B cell (primary cell): ENCODE results near the gene SCYGR4. TPM values are rescaled to one million over a fixed set of nuclear protein-coding genes. Genes with fewer than 3 reads are reported as not detected.

Source experiments
- ATAC-seq: fragments of 200-7000 bp; cut with Tn5 transposase; one replicate; pipeline ENCODE4 v1.10.0; 2021; ENCODE audit warnings: low read depth, mild to moderate bottlenecking, moderate number of reproducible peaks, moderate library complexity
- CTCF ChIA-PET: fragments of 350-600 bp; sonication (Branson Sonifier 250); formaldehyde crosslinking; loops from one replicate; lab custom pipeline; 2021; ENCODE audit warnings: antibody characterized with exemption, inconsistent platforms; lab: Charles Lee
- POLR2A ChIA-PET: fragments of 350-600 bp; sonication (Branson Sonifier 250); formaldehyde crosslinking; loops from one replicate; lab custom pipeline; 2021; ENCODE audit warnings: antibody characterized with exemption; lab: Charles Lee
- DNase-seq: peaks from one replicate; pipeline ENCODE4 v3.0.0; 2013
- H2AFZ ChIP-seq: 2 replicates; pipeline ENCODE4 v1.6.1; 2012; ENCODE audit warnings: mild to moderate bottlenecking, low read depth, low read length; ENCODE audit not compliant: insufficient read depth, poor library complexity, severe bottlenecking
- H3K27ac ChIP-seq, 2 donors: 1 replicate in 1 of 2; 2 replicates in 1 of 2; pipeline ENCODE4 v1.5.1; 2012 to 2013; ENCODE audit warnings: low read length in 2 of 2, mild to moderate bottlenecking in 2 of 2, moderate library complexity in 1 of 2
- H3K27me3 ChIP-seq, 4 experiments: fragments of 200-600 bp in 1 of 4; sonication (generic) in 1 of 4; replicated peaks in 1 of 4; 1 replicate in 2 of 4; 2 replicates in 2 of 4; pipeline versions ENCODE4 v1.6.1 to v1.7.0; 2013 to 2016; ENCODE audit warnings: low read length in 3 of 4, mild to moderate bottlenecking in 2 of 4, mixed read lengths in 1 of 4, moderate library complexity in 1 of 4; ENCODE audit not compliant: insufficient read depth in 4 of 4, control insufficient read depth in 3 of 4; ENCODE audit errors: control extremely low read depth in 1 of 4
- H3K36me3 ChIP-seq, 2 experiments: replicated peaks in 1 of 2; 1 replicate in 1 of 2; 2 replicates in 1 of 2; pipeline versions ENCODE4 v1.6.1 to v1.7.1; 2013; ENCODE audit warnings: low read length in 1 of 2; ENCODE audit not compliant: insufficient read depth in 2 of 2, control insufficient read depth in 1 of 2; ENCODE audit errors: control extremely low read depth in 1 of 2, extremely low read depth in 1 of 2
- H3K4me1 ChIP-seq, 2 donors: fragments of 200-600 bp in 1 of 2; sonication (generic) in 1 of 2; 1 replicate in 1 of 2; 2 replicates in 1 of 2; pipeline versions ENCODE4 v1.5.1 to v1.6.1; 2013 to 2017; ENCODE audit warnings: low read length in 2 of 2; ENCODE audit not compliant: control insufficient read depth in 2 of 2, insufficient read depth in 2 of 2
- H3K4me2 ChIP-seq: replicated peaks from 2 replicates; pipeline ENCODE3; 2012; ENCODE audit warnings: mild to moderate bottlenecking, low read depth, low read length; ENCODE audit not compliant: poor library complexity, severe bottlenecking
- H3K4me3 ChIP-seq, 5 experiments: fragments of 200-600 bp in 1 of 5; sonication (generic) in 1 of 5; 1 replicate in 3 of 5; 2 replicates in 2 of 5; pipeline versions ENCODE4 v1.5.1 to v1.7.0; 2011 to 2016; ENCODE audit warnings: low read length in 4 of 5, mild to moderate bottlenecking in 4 of 5, low read depth in 2 of 5, control low read depth in 1 of 5, moderate library complexity in 1 of 5; ENCODE audit not compliant: insufficient read depth in 1 of 5; ENCODE audit errors: control extremely low read depth in 1 of 5, extremely low read depth in 1 of 5
- H3K79me2 ChIP-seq: fragments of 200-600 bp; sonication (generic); one replicate; pipeline ENCODE4 v1.6.0; 2016; ENCODE audit warnings: low read length; ENCODE audit not compliant: control insufficient read depth, insufficient read depth
- H3K9ac ChIP-seq: fragments of 200-600 bp; sonication (generic); 2 replicates; pipeline ENCODE4 v1.6.1; 2017; ENCODE audit warnings: mild to moderate bottlenecking, low read length, moderate library complexity
- H3K9me3 ChIP-seq, 3 donors: one replicate each; pipeline versions ENCODE4 v1.6.1 to v1.7.1; 2013; ENCODE audit warnings: low read length in 2 of 3; ENCODE audit not compliant: control insufficient read depth in 2 of 3, insufficient read depth in 1 of 3; ENCODE audit errors: control extremely low read depth in 1 of 3
- H4K20me1 ChIP-seq: 2 replicates; pipeline ENCODE4 v1.6.0; 2012; ENCODE audit warnings: mild to moderate bottlenecking, low read length; ENCODE audit not compliant: insufficient read depth, control insufficient read depth, poor library complexity, severe bottlenecking
- H3K27ac Mint-ChIP-seq: one replicate; pipeline ENCODE4 v1.8.0; 2021; ENCODE audit warnings: mixed read lengths
- H3K27me3 Mint-ChIP-seq: one replicate; pipeline ENCODE4 v1.8.0; 2021; ENCODE audit warnings: mixed read lengths
- H3K4me1 Mint-ChIP-seq: one replicate; pipeline ENCODE4 v1.8.0; 2021; ENCODE audit warnings: mixed read lengths
- H3K4me3 Mint-ChIP-seq: one replicate; pipeline ENCODE4 v1.8.0; 2021; ENCODE audit warnings: mixed read lengths
- H3K9me3 Mint-ChIP-seq: one replicate; pipeline ENCODE4 v1.8.0; 2022; ENCODE audit warnings: mixed read lengths; ENCODE audit not compliant: insufficient read depth
- EZH2 ChIP-seq: IDR thresholded peaks from 2 replicates; pipeline ENCODE4 v1.6.1; 2012; ENCODE audit warnings: borderline replicate concordance, low read depth, mild to moderate bottlenecking, moderate library complexity, low read length; ENCODE audit not compliant: insufficient read depth, poor library complexity, severe bottlenecking
- WGBS: methylation state at CpG from one replicate; pipeline ENCODE4 v1.1.5; 2013; ENCODE audit warnings: missing lambda C conversion rate; ENCODE audit not compliant: insufficient coverage; 5-methylcytosine and 5-hydroxymethylcytosine counted together
- intact Hi-C: fragments of 100-400 bp; cut with micrococcal nuclease; formaldehyde crosslinking; loops from one replicate; pipeline ENCODE4 v1.10.0; 2022
- polyA plus RNA-seq: library from polyadenylated mRNA; depleted of rRNA; stranded (reverse); fragments of >200 nt; gene quantifications from 2 replicates; pipeline ENCODE4 v1.2.3, GENCODE V29; 2012
- total RNA-seq, 2 donors: library from RNA; stranded (reverse); fragments of 120-200 nt in 1 of 2; gene quantifications; 1 replicate in 1 of 2; 2 replicates in 1 of 2; pipeline versions ENCODE4 v1.2.3 to v1.2.4, GENCODE V29; 2013 to 2022
- TF ChIP-seq, protein P1 (sequence below): fragments of 200-600 bp; IDR thresholded peaks from one replicate; pipeline ENCODE4 v1.8.0; 2022; ENCODE audit warnings: antibody characterized with exemption, mild to moderate bottlenecking

Gene SCYGR4
- total and polyA plus RNA-seq, 2 donors (not counting 1 experiment from before 2014, with no cell fraction given): not detected

DNA sequence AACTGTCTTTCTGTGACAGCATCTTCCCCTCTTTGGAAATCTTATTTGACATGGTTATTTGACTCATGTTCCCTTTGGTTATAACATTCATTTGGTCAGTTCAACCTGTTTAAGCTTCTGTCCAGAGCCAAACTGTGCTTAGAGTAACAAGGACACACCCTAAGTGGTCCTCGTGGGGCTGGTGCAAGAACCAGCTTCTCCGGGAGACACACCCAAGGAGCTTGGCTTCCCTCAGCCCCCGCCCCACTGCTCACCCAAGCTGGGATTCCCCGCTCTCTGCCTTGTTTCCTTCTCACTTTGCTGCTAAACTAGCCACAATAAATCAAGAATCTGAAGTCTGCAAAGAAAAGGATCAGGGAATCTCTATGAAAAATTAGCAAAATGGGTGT, 4.0 kb upstream of the SCYGR4 start:
- no peak overlapping the region for H3K4me3 ChIP-seq
- TF ChIP-seq EZH2: no peak
- no peak for ATAC-seq
- CTCF ChIA-PET: no interaction called here
- H3K27ac ChIP-seq: no peak overlapping the region
- intact Hi-C loops: no loop called here
- DNase-seq: no peak
- Mint-ChIP-seq H3K4me3 (no peak overlapping the region), H3K9me3 (no peaks in the 10 kb centered on the region), H3K4me1 (peaks cover 13% of the 10 kb centered on the region), H3K27me3 (peaks cover 25% of the 10 kb centered on the region), H3K27ac (no peak overlapping the region)
- no peaks in the 10 kb centered on the region for H3K36me3 ChIP-seq
- H3K4me2 ChIP-seq: no peak overlapping the region
- H3K9me3 ChIP-seq: peaks cover 0 to 5% (median 0%) of the 10 kb centered on the region in 3 donors
- H3K9ac ChIP-seq: no peak overlapping the region
- 69% methylated on average over 4 of the region's 4 CpGs for WGBS
- H4K20me1 ChIP-seq: no peaks in the 10 kb centered on the region
- no peaks in the 10 kb centered on the region for H3K79me2 ChIP-seq
- H3K4me1 ChIP-seq: peaks cover under 1 to 9% of the 10 kb centered on the region in 2 donors
- no peak overlapping the region for H2AFZ ChIP-seq
- POLR2A ChIA-PET: no interaction called here
- peaks cover 0 to 5% (median 1%) of the 10 kb centered on the region in 4 experiments for H3K27me3 ChIP-seq

- Histone ChIP-seq H2AFZ (no peak overlapping the region), H3K27me3 (peaks cover 0 to 5% (median 2%) of the 10 kb centered on the region in 4 experiments), H3K79me2 (no peaks in the 10 kb centered on the region), H3K27ac (no peak overlapping the region), H3K4me1 (no peaks in the 10 kb centered on the region), H3K4me2 (no peak overlapping the region), H3K9ac (no peak overlapping the region), H3K36me3 (no peaks in the 10 kb centered on the region), H3K9me3 (no peaks in the 10 kb centered on the region), H4K20me1 (no peaks in the 10 kb centered on the region), H3K4me3 (no peak overlapping the region)
- ATAC-seq: no peak
- intact Hi-C loops: no loop called here
- H3K27me3 Mint-ChIP-seq: peaks cover 25% of the 10 kb centered on the region
- ChIA-PET POLR2A (no interaction called here), CTCF (no interaction called here)
- TF ChIP-seq, protein P1, sequence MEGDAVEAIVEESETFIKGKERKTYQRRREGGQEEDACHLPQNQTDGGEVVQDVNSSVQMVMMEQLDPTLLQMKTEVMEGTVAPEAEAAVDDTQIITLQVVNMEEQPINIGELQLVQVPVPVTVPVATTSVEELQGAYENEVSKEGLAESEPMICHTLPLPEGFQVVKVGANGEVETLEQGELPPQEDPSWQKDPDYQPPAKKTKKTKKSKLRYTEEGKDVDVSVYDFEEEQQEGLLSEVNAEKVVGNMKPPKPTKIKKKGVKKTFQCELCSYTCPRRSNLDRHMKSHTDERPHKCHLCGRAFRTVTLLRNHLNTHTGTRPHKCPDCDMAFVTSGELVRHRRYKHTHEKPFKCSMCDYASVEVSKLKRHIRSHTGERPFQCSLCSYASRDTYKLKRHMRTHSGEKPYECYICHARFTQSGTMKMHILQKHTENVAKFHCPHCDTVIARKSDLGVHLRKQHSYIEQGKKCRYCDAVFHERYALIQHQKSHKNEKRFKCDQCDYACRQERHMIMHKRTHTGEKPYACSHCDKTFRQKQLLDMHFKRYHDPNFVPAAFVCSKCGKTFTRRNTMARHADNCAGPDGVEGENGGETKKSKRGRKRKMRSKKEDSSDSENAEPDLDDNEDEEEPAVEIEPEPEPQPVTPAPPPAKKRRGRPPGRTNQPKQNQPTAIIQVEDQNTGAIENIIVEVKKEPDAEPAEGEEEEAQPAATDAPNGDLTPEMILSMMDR: no peak
- TF ChIP-seq EZH2: no peak
- no peak for DNase-seq
- no peak overlapping the region for H3K4me3 Mint-ChIP-seq
- H3K9me3 Mint-ChIP-seq: no peaks in the 10 kb centered on the region
- H3K27ac Mint-ChIP-seq: no peak overlapping the region
- 95% methylated on average over 2 of the region's 4 CpGs for WGBS
- H3K4me1 Mint-ChIP-seq: peaks cover 5% of the 10 kb centered on the region
Observed at GRCh38 chr2:227614246-227614645, 3.1 kb upstream of the SCYGR4 start.
